Effector memory CD4-positive, alpha-beta T cell (primary cell): Measurements from ENCODE around the gene ERBB4.

Source experiments
- DNase-seq, 3 donors: peaks; one replicate each; pipeline ENCODE4 v3.0.0-alpha.2; 2020
- H3K27ac ChIP-seq: 2 replicates; pipeline ENCODE4 v1.7.0; 2013; ENCODE audit warnings: mild to moderate bottlenecking, low read length, moderate library complexity; ENCODE audit not compliant: insufficient read depth, poor library complexity, severe bottlenecking
- H3K27me3 ChIP-seq: replicated peaks from 2 replicates; pipeline ENCODE4 v1.7.0; 2013; ENCODE audit warnings: mild to moderate bottlenecking, low read length; ENCODE audit not compliant: insufficient read depth, control insufficient read depth, poor library complexity, severe bottlenecking
- H3K36me3 ChIP-seq: 2 replicates; pipeline ENCODE4 v1.7.0; 2013; ENCODE audit warnings: mild to moderate bottlenecking, low read length, moderate library complexity; ENCODE audit not compliant: control insufficient read depth, insufficient read depth
- H3K4me1 ChIP-seq: 2 replicates; pipeline ENCODE4 v1.7.0; 2013; ENCODE audit warnings: low read length, mild to moderate bottlenecking; ENCODE audit not compliant: control insufficient read depth, insufficient read depth, poor library complexity, severe bottlenecking
- H3K4me3 ChIP-seq: 2 replicates; pipeline ENCODE4 v1.7.0; 2013; ENCODE audit warnings: low read length, low read depth, mild to moderate bottlenecking; ENCODE audit not compliant: insufficient read depth, poor library complexity, severe bottlenecking
- H3K9me3 ChIP-seq: 2 replicates; pipeline ENCODE4 v1.7.0; 2013; ENCODE audit warnings: mild to moderate bottlenecking, low read length, moderate library complexity; ENCODE audit not compliant: control insufficient read depth

Gene ERBB4

DNA sequence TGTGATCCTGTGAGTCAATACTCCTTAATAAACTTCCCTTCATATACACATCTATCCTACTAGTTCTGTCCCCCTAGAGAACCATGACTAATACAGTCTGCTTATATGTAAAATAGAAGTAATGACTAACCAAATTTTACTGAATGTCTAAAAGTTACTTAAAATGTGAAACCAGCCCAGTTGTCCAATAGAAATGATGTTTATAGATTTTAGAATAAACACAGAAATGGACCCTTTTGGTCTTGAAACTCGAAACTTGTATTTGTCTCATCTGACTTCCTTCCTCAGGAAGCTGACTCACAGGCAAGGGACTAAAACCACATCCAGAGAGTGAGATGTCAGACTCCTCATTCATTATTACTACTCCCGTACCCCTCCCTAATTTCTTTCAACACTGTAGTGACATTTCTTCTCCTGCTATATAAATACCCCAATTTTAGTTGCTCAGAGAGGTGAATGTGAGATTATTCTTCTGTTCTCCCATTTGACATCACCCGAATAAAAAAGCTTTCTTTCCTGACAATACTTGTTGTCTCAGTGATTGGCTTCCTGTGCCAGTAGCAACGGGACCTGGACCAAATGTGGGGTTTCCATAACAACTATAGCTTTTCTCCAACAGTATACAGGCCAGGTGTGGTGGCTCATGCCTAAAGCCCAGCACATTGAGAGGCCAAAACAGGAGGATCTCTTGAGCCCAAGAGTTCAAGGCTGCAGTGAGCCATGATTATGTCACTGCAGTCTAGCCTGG lies 486.0 kb downstream of the ERBB4 start:
- Histone ChIP-seq H3K4me3 (no peak overlapping the region), H3K27ac (no peak overlapping the region), H3K9me3 (no peaks in the 10 kb centered on the region), H3K4me1 (no peaks in the 10 kb centered on the region), H3K27me3 (no peaks in the 10 kb centered on the region), H3K36me3 (no peaks in the 10 kb centered on the region)
- DNase-seq = no peak

GRCh38 chr2:212050871-212051270 lies 487.7 kb downstream of the ERBB4 start:
- Histone ChIP-seq H3K27me3 (no peaks in the 10 kb centered on the region), H3K27ac (no peak overlapping the region), H3K9me3 (no peaks in the 10 kb centered on the region), H3K4me3 (no peak overlapping the region), H3K36me3 (no peaks in the 10 kb centered on the region), H3K4me1 (no peaks in the 10 kb centered on the region)
- no peak for DNase-seq

GRCh38 chr2:212042562-212042961 lies 496.0 kb downstream of the ERBB4 start:
- no peaks in the 10 kb centered on the region for H3K9me3 ChIP-seq
- no peaks in the 10 kb centered on the region for H3K36me3 ChIP-seq
- H3K4me3 ChIP-seq = no peak overlapping the region
- H3K4me1 ChIP-seq = no peaks in the 10 kb centered on the region
- no peak overlapping the region for H3K27ac ChIP-seq
- no peak for DNase-seq
- H3K27me3 ChIP-seq = no peaks in the 10 kb centered on the region

- H3K36me3 ChIP-seq = no peaks in the 10 kb centered on the region
- no peak overlapping the region for H3K27ac ChIP-seq
Measured at GRCh38 chr2:212037062-212037461, 501.5 kb downstream of the ERBB4 start.

GRCh38 chr2:212034841-212035585 lies 503.6 kb downstream of the ERBB4 start:
- DNase-seq = no peak
- no peaks in the 10 kb centered on the region for H3K36me3 ChIP-seq
- H3K9me3 ChIP-seq = no peaks in the 10 kb centered on the region
- H3K4me3 ChIP-seq = no peak overlapping the region
- no peaks in the 10 kb centered on the region for H3K4me1 ChIP-seq
- no peak overlapping the region for H3K27ac ChIP-seq
- H3K27me3 ChIP-seq = no peaks in the 10 kb centered on the region

More at GRCh38 chr2:212037062-212037461, 501.5 kb downstream of the ERBB4 start:
- Histone ChIP-seq H3K4me3 (no peak overlapping the region), H3K27me3 (no peaks in the 10 kb centered on the region), H3K9me3 (no peaks in the 10 kb centered on the region), H3K4me1 (no peaks in the 10 kb centered on the region)
- DNase-seq = no peak

DNA sequence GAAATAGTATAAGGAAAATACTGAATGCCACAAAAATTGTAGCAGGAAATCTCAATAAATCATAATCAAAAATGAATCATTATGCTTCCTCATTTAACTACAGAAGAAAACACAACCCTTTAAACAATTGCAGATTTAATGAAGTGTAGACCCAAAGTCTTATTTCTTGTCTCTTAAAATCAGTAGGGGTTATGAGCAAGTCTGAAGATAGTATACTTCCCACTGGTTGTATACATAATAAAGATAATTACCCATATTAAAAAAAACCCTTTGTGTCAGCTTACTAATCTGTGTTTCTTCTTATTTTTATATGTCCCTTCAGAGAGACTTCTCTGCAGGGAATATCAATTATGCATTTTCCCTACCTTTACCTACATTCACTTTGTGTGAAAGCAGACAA lies 504.7 kb downstream of the ERBB4 start:
- Histone ChIP-seq H3K36me3 (no peaks in the 10 kb centered on the region), H3K4me1 (no peaks in the 10 kb centered on the region), H3K9me3 (no peaks in the 10 kb centered on the region), H3K27ac (no peak overlapping the region), H3K4me3 (no peak overlapping the region), H3K27me3 (no peaks in the 10 kb centered on the region)
- no peak for DNase-seq

GRCh38 chr2:212032536-212033219 lies 505.9 kb downstream of the ERBB4 start:
- H3K9me3 ChIP-seq = no peaks in the 10 kb centered on the region
- no peaks in the 10 kb centered on the region for H3K36me3 ChIP-seq
- H3K4me3 ChIP-seq = no peak overlapping the region
- H3K4me1 ChIP-seq = no peaks in the 10 kb centered on the region
- H3K27ac ChIP-seq = no peak overlapping the region
- DNase-seq = no peak
- H3K27me3 ChIP-seq = no peaks in the 10 kb centered on the region

- DNase-seq = no peak
- H3K9me3 ChIP-seq = no peaks in the 10 kb centered on the region
- no peaks in the 10 kb centered on the region for H3K27me3 ChIP-seq
- no peak overlapping the region for H3K27ac ChIP-seq
- H3K36me3 ChIP-seq = no peaks in the 10 kb centered on the region
- H3K4me3 ChIP-seq = no peak overlapping the region
- no peaks in the 10 kb centered on the region for H3K4me1 ChIP-seq
Measured at GRCh38 chr2:212032032-212032431, 506.6 kb downstream of the ERBB4 start.

GRCh38 chr2:212030709-212031108 lies 507.9 kb downstream of the ERBB4 start:
- H3K4me3 ChIP-seq = no peak overlapping the region
- DNase-seq = no peak
- H3K9me3 ChIP-seq = no peaks in the 10 kb centered on the region
- H3K27ac ChIP-seq = no peak overlapping the region
- H3K36me3 ChIP-seq = no peaks in the 10 kb centered on the region
- H3K4me1 ChIP-seq = no peaks in the 10 kb centered on the region
- H3K27me3 ChIP-seq = no peaks in the 10 kb centered on the region
